Left forelimb (tissue), 1 donor: Measurements from ENCODE around the gene EPB41L5.

Experiments
- DNase-seq: peaks from one replicate; pipeline ENCODE4 v3.0.0-alpha.2; 2018; ENCODE audit warnings: low spot score

EPB41L5 gene

DNA sequence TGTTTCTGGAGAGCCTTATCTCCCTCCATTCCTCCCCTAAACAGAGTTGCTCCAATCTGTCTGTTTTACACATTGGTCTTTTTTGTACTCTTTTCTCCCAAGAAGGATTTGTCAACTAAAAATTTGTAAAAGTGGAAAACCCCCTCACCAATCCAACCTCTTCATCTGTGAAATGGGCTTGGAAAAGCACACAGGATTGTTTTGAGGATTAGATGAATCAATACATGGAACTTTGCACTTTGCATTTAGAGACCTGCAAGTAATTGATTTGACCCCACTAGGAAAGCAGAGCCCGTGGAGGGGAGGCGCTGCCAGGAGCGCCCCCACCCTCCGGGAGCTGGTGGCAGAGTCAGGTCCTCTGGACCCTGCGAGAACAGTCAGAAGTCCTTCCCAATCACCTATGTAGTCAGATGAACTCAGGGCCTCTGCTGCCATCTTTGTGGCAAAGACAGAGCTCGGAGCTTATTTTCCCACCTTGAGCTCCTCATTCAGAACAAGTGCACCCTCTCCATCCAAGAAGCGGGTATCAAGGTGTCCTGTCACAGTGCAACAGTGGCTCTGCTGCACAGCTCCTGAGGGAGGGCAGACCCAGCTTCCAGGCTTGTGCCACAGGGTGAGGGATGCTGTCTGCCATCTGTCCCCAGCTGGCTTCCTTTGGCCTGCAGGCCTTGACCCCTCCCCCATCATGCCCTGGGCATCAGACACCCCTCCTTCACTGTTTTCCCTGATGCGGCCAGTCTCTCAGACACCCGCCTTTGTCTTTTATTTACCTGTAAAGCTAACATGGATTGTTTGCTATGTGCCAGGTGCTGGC is 212.1 kb downstream of the EPB41L5 start:
- DNase-seq, result peak; percentile 47

DNA sequence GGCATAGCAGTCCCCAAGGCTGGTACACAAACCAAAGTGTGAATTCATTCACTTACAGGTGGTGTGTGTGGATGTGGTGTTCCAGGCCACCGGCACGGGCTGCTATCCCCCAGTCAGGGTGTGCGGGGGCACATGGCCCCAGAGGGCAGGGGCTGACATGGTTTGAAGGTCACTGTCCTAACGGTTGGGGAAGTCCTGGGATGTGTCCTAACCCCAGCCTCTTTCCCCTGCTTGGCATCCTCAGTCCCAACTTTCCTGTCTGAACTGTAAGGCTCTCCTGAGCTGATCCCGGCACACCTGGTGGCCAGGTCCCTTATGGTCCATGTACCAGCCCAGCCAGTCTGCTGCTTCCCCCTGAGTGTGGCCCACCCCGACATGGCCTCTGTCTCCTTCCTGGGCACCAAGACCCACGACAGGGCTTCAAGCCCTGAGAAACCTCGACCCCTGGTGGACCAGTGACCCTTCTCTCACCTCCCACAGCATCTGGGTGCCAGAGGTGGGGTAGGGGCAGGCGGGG is 212.7 kb downstream of the EPB41L5 start:
- no peak for DNase-seq

GRCh38 chr2:120226316-120226715 is 213.4 kb downstream of the EPB41L5 start:
- DNase-seq, result no peak

DNA sequence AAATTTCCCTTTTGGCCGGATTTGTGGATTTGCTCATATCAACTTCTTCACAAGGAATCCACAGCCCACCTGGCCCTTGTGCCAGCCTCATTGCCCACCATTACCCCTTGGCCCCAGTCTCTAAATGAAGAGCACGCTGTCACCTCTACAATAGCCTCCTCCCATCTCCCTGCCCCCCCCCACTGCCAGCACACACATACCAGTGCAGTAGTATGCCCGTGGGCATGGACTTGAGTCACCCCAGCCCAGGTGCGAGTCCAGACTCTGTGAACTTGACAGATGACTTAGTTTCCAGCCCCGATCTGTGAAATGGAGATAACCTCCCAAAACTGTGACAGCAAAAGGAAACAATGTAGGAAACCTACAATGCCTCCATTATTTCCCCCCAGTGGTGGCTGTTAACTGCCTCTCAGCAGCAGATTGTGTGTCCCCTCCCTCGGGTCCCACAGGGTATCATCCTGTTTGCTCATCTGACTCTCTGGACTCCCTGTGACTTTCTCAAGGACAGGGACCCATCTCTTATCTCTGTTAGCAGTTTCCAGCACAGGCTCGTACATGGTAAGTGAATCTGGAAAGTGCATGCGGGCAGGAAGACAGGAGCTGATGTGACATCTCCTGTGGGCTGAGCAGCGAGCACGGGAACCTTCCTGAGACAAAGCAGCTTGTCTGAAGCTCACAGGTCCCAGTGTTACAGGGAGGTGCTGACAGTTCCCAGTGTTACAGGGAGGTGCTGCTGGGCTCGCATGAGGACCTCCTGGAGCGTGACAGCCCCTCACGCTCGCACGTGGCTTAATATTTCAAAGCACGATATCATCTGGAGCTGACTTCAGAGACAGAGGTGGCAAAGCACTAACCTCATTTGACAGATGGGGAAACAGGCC is 214.5 kb downstream of the EPB41L5 start:
- no peak for DNase-seq

DNA sequence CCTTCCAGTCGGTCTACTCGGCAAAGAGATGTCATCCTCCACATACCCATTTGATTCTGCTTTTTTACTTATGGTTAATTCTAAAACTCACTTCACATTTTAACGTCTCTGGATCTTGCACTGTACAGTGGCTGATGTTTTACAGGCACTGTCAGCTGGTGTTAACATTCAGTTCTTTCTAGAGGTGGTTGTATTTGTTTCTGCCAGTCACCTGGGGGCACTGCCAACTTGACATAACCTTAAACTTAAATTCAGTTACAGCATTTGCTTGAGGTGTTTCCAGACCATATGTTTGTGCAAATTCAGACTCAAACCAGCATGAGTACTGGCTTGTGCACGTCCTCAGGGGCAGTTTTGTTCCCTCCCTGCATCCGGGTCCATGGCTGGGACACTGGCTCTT is 215.6 kb downstream of the EPB41L5 start:
- no peak for DNase-seq
